ENCODE measurements around the gene SPATC1L.

The SPATC1L gene

DNA sequence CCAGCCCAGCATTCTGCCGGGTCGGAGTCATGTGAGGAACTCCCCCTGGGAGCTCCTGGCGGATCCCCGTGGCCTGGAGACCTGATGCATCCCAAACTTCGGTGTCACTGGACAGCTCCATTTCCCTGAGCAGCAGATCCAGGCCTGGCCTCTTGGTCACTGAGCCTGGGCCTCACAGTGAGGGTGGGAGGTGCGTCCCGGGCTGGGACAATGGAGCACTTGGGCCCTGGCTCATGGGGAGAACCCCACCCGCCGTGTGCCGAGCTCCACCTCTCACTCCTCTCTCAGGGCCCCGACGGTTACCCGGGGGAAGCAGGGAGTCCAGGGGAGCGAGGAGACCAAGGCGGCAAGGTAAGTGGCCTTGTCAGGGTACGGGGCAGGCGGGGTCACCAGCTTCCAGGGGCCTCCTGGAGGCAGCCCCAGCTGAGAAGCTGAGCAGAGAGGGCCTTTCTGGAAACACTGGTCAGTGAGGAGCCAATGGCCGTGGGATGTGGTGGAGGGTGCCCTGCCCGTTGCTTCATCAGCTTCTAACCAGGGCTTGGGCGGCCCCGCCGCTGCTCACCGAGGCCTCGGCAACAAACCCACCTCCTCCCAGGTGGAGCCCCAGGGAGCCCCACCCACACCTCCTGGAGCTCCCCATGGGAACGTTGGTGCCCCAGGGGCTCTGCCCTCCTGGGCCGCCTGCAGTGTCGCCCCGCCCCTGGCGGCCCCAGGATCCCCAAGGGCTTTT lies 66.5 kb downstream of the SPATC1L start:
- TF ChIP-seq, protein P1, sequence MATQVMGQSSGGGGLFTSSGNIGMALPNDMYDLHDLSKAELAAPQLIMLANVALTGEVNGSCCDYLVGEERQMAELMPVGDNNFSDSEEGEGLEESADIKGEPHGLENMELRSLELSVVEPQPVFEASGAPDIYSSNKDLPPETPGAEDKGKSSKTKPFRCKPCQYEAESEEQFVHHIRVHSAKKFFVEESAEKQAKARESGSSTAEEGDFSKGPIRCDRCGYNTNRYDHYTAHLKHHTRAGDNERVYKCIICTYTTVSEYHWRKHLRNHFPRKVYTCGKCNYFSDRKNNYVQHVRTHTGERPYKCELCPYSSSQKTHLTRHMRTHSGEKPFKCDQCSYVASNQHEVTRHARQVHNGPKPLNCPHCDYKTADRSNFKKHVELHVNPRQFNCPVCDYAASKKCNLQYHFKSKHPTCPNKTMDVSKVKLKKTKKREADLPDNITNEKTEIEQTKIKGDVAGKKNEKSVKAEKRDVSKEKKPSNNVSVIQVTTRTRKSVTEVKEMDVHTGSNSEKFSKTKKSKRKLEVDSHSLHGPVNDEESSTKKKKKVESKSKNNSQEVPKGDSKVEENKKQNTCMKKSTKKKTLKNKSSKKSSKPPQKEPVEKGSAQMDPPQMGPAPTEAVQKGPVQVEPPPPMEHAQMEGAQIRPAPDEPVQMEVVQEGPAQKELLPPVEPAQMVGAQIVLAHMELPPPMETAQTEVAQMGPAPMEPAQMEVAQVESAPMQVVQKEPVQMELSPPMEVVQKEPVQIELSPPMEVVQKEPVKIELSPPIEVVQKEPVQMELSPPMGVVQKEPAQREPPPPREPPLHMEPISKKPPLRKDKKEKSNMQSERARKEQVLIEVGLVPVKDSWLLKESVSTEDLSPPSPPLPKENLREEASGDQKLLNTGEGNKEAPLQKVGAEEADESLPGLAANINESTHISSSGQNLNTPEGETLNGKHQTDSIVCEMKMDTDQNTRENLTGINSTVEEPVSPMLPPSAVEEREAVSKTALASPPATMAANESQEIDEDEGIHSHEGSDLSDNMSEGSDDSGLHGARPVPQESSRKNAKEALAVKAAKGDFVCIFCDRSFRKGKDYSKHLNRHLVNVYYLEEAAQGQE (IDR thresholded peaks at IDR 0.05; ENCODE audit: insufficient replicate concordance, low read depth), result no peak
- no peak for TF ChIP-seq POLR2AphosphoS5 (IDR thresholded peaks at IDR 0.05; ENCODE audit: low read depth)
- TF ChIP-seq SPI1 (IDR thresholded peaks at IDR 0.05; ENCODE audit: borderline replicate concordance, low read depth), result no peak
- TF ChIP-seq, protein P2, sequence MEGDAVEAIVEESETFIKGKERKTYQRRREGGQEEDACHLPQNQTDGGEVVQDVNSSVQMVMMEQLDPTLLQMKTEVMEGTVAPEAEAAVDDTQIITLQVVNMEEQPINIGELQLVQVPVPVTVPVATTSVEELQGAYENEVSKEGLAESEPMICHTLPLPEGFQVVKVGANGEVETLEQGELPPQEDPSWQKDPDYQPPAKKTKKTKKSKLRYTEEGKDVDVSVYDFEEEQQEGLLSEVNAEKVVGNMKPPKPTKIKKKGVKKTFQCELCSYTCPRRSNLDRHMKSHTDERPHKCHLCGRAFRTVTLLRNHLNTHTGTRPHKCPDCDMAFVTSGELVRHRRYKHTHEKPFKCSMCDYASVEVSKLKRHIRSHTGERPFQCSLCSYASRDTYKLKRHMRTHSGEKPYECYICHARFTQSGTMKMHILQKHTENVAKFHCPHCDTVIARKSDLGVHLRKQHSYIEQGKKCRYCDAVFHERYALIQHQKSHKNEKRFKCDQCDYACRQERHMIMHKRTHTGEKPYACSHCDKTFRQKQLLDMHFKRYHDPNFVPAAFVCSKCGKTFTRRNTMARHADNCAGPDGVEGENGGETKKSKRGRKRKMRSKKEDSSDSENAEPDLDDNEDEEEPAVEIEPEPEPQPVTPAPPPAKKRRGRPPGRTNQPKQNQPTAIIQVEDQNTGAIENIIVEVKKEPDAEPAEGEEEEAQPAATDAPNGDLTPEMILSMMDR (IDR thresholded peaks at IDR 0.05; ENCODE audit: insufficient read depth, low read length), result no peak
- TF ChIP-seq GABPA (IDR thresholded peaks at IDR 0.05; ENCODE audit: low read depth), result no peak
- no peak for DNase-seq (ENCODE audit: low read depth in 1 of 2, low spot score in 1 of 2)
- Histone ChIP-seq H3K27ac (replicated peaks) (no peak overlapping the region), H3K27me3 (ENCODE audit: insufficient read depth, poor library complexity, severe bottlenecking) (no peaks in the 10 kb centered on the region), H3K4me3 (replicated peaks; ENCODE audit: insufficient read depth, low read length) (no peak overlapping the region)

DNA sequence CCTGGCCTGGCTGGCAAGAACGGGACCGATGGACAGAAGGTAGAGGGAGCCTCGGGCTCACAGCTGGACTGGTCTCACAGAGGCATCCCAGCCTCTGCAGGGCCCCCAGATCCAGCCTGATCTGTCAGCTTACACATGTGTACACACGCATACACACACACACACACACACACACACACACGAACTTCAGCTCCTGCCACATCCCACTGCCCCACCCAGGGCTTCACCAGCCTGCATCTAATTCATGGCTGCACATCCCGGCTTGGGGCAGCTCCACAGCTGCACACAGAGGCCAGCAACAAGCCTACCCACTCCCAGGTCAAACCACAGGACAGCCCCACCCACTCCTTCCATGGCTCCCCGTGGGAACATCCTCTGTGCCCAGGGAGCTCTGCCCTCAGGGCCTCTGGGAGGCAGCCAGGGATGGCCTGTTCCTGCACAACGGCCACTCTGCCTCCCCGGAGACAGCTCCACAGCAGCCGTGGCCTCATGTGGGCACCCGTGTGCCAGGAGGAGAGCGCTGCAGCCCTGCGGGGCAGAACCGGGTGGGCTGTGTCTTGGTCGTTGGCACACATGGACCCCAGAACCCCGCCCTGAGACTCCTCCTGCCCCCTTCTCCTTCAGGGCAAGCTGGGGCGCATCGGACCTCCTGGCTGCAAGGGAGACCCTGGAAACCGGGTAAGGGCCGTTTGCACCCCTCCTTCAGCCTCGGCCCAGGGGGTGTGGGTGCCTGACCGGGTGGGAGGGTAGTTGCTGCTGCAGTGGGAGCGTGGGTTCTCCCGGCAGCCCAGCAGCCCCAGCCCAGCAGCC lies 67.3 kb downstream of the SPATC1L start:
- no peak for DNase-seq (ENCODE audit: low read depth in 1 of 2, low spot score in 1 of 2)
- TF ChIP-seq, protein P2 (IDR thresholded peaks at IDR 0.05; ENCODE audit: insufficient read depth, low read length), result no peak
- no peak for TF ChIP-seq SPI1 (IDR thresholded peaks at IDR 0.05; ENCODE audit: borderline replicate concordance, low read depth)
- no peak for TF ChIP-seq POLR2AphosphoS5 (IDR thresholded peaks at IDR 0.05; ENCODE audit: low read depth)
- no peak for TF ChIP-seq GABPA (IDR thresholded peaks at IDR 0.05; ENCODE audit: low read depth)
- TF ChIP-seq, protein P1 (IDR thresholded peaks at IDR 0.05; ENCODE audit: insufficient replicate concordance, low read depth), result no peak
- H3K4me3 ChIP-seq (replicated peaks; ENCODE audit: insufficient read depth, low read length), result no peak overlapping the region
- H3K27ac ChIP-seq (replicated peaks), result no peak overlapping the region
- H3K27me3 ChIP-seq (ENCODE audit: insufficient read depth, poor library complexity, severe bottlenecking), result no peaks in the 10 kb centered on the region

DNA sequence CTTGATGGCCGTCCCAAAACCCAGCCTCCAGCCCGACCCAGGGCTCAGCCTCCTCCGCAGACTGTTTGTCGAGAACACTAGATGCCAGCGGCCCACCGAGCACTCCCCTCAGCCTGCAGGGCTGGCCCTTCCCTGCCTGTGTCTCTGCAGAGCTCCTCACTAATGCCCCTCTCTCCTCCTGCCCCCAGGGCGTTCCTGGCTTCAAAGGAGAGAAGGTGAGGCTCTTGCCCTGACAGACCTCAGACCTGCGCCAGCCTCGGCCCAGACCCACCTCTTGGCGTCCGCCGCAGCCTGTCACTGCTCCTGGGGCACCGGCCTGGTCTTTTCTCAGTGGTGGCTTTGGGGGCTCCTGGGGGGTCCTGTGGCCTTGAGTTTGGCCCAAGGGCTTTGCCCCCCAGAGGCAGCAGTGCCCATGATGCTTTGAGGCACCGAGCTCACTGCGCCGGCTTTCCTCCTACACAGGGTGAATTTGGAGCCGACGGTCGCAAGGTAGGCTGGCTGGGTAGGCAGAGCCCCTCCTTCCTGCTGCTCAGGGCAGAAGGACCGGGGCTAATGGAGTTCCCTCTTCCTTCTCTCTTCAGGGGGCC lies 68.0 kb downstream of the SPATC1L start:
- H3K27ac ChIP-seq (replicated peaks), result no peak overlapping the region
- TF ChIP-seq, protein P1 (IDR thresholded peaks at IDR 0.05; ENCODE audit: insufficient replicate concordance, low read depth), result no peak
- TF ChIP-seq SPI1 (IDR thresholded peaks at IDR 0.05; ENCODE audit: borderline replicate concordance, low read depth) (no peak), POLR2AphosphoS5 (IDR thresholded peaks at IDR 0.05; ENCODE audit: low read depth) (no peak), GABPA (IDR thresholded peaks at IDR 0.05; ENCODE audit: low read depth) (no peak)
- TF ChIP-seq, protein P2 (IDR thresholded peaks at IDR 0.05; ENCODE audit: insufficient read depth, low read length), result no peak
- no peak for DNase-seq (ENCODE audit: low read depth in 1 of 2, low spot score in 1 of 2)

More for the DNA sequence above, 68.0 kb downstream of the SPATC1L start:
- Histone ChIP-seq H3K27me3 (ENCODE audit: insufficient read depth, poor library complexity, severe bottlenecking) (no peaks in the 10 kb centered on the region), H3K4me3 (replicated peaks; ENCODE audit: insufficient read depth, low read length) (no peak overlapping the region)
